Measurements from ENCODE around the gene MYMK.

The MYMK gene

DNA sequence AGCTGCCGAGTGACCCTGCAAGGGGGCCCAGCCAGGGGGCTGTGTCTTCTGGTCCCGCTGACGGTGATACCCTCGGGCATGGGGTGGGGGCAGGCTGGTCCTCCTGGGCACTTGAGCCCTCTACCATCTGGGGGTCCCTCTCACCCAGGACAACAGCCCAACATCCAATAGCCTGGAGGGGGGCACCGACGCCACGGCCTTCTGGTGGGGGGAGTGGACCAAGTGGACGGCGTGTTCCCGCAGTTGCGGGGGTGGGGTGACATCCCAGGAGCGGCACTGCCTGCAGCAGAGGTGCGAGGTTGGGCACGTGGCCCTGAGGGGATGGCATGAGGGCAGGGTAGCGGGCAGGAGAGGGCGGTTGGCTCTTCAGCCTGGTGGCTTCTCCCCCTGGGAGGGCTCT, 12.5 kb upstream of the MYMK start:
- no peak for DNase-seq (ENCODE audit: low spot score)
- H3K4me2 ChIP-seq (ENCODE audit: insufficient read depth, low read length, poor library complexity, severe bottlenecking) = no peak overlapping the region
- no peaks in the 10 kb centered on the region for H3K36me3 ChIP-seq (replicated peaks in 1 of 2; ENCODE audit: control insufficient read depth in 2 of 2, insufficient read depth in 2 of 2, low read length in 2 of 2)
- H4K91ac ChIP-seq (ENCODE audit: low read depth, low read length, poor library complexity) = peak overlapping the region; percentile 66
- peaks cover 0 to 62% (median 33%) of the 10 kb centered on the region in 3 experiments for H3K27me3 ChIP-seq (ENCODE audit: control insufficient read depth in 3 of 3, insufficient read depth in 3 of 3, low read depth in 1 of 3, low read length in 3 of 3)
- H3K18ac ChIP-seq (ENCODE audit: low read length) = no peak overlapping the region
- no peak overlapping the region for H3K27ac ChIP-seq (replicated peaks; ENCODE audit: low read length)
- no peak overlapping the region for H3K4ac ChIP-seq (ENCODE audit: low read length)
- H4K8ac ChIP-seq (ENCODE audit: low read depth, low read length) = no peak overlapping the region
- H2BK15ac ChIP-seq (ENCODE audit: low read length) = peak overlapping the region; percentile 50
- no peak overlapping the region for H3K4me3 ChIP-seq (ENCODE audit: low read length in 2 of 2)
- no CpG with 5 or more reads among the region's 16 CpGs for WGBS, 2 donors (ENCODE audit: extremely low coverage in 2 of 2, insufficient read length in 2 of 2, insufficient replicate concordance in 1 of 2)
- peaks cover 2% of the 10 kb centered on the region for H3K79me1 ChIP-seq (ENCODE audit: low read depth, low read length)
- no peaks in the 10 kb centered on the region for H3K9me3 ChIP-seq (replicated peaks in 1 of 2; ENCODE audit: control insufficient read depth in 2 of 2, insufficient read depth in 1 of 2, low read depth in 1 of 2, low read length in 2 of 2)
- no peak overlapping the region for H2BK12ac ChIP-seq (ENCODE audit: low read length)
- no peak overlapping the region for H2BK120ac ChIP-seq (ENCODE audit: low read depth, low read length)
- H2AFZ ChIP-seq (ENCODE audit: low read length) = no peak overlapping the region
- H2BK5ac ChIP-seq (ENCODE audit: low read length) = peak overlapping the region; percentile 0
- H2AK5ac ChIP-seq (ENCODE audit: low read depth, low read length) = peak overlapping the region; percentile 45
- peak overlapping the region; percentile 6 for H3K23ac ChIP-seq (ENCODE audit: low read depth, low read length, poor library complexity)
- no peak overlapping the region for H3K9ac ChIP-seq (ENCODE audit: low read depth, low read length, poor library complexity)
- peaks cover 15 to 31% of the 10 kb centered on the region in 2 donors for H3K4me1 ChIP-seq (ENCODE audit: control insufficient read depth in 2 of 2, insufficient read depth in 1 of 2, low read depth in 1 of 2, low read length in 2 of 2)
- H3K14ac ChIP-seq (ENCODE audit: low read length) = no peak overlapping the region

DNA sequence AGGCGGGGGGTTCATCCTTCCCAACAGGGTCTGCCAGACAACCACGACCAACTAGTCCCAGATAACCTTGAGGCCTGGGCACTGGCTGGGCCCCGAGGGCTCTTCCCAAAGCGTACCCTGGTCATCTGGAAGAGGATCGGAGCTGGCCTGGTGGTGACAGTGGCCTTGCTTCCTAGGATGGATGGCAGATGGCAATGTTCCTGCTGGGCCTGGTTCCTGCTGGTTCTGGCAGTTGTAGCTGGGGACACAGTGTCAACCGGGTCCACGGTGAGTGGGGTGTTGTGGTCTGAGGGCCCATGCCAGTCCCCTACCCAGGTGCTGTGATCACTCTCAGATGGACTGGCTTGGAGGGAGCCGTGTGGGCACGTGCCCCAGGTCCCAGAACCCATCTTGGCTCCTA, 11.8 kb upstream of the MYMK start:
- peak overlapping the region; percentile 91 for H2AK5ac ChIP-seq (ENCODE audit: low read depth, low read length)
- H3K9ac ChIP-seq (ENCODE audit: low read depth, low read length, poor library complexity) = peak overlapping the region; percentile 25
- peak overlapping the region; percentile 50 for H2BK15ac ChIP-seq (ENCODE audit: low read length)
- no peak overlapping the region for H3K27ac ChIP-seq (replicated peaks; ENCODE audit: low read length)
- peak overlapping the region; percentile 0 for H2BK5ac ChIP-seq (ENCODE audit: low read length)
- H2BK120ac ChIP-seq (ENCODE audit: low read depth, low read length) = peak overlapping the region; percentile 1
- H3K4me3 ChIP-seq (ENCODE audit: low read length in 2 of 2) = no peak overlapping the region
- no peak overlapping the region for H4K8ac ChIP-seq (ENCODE audit: low read depth, low read length)
- peaks cover 15 to 31% of the 10 kb centered on the region in 2 donors for H3K4me1 ChIP-seq (ENCODE audit: control insufficient read depth in 2 of 2, insufficient read depth in 1 of 2, low read depth in 1 of 2, low read length in 2 of 2)
- WGBS, 2 donors (ENCODE audit: extremely low coverage in 2 of 2, insufficient read length in 2 of 2, insufficient replicate concordance in 1 of 2) = no CpG with 5 or more reads among the region's 9 CpGs
- no peak for DNase-seq (ENCODE audit: low spot score)
- H4K91ac ChIP-seq (ENCODE audit: low read depth, low read length, poor library complexity) = no peak overlapping the region
- peaks cover 2% of the 10 kb centered on the region for H3K79me1 ChIP-seq (ENCODE audit: low read depth, low read length)
- no peak overlapping the region for H3K18ac ChIP-seq (ENCODE audit: low read length)
- peak overlapping the region; percentile 63 for H3K14ac ChIP-seq (ENCODE audit: low read length)
- peak overlapping the region; percentile 78 for H2BK12ac ChIP-seq (ENCODE audit: low read length)
- H3K4ac ChIP-seq (ENCODE audit: low read length) = no peak overlapping the region
- no peaks in the 10 kb centered on the region for H3K36me3 ChIP-seq (replicated peaks in 1 of 2; ENCODE audit: control insufficient read depth in 2 of 2, insufficient read depth in 2 of 2, low read length in 2 of 2)
- H3K9me3 ChIP-seq (replicated peaks in 1 of 2; ENCODE audit: control insufficient read depth in 2 of 2, insufficient read depth in 1 of 2, low read depth in 1 of 2, low read length in 2 of 2) = no peaks in the 10 kb centered on the region
- no peak overlapping the region for H2AFZ ChIP-seq (ENCODE audit: low read length)
- H3K23ac ChIP-seq (ENCODE audit: low read depth, low read length, poor library complexity) = no peak overlapping the region
- peaks cover 0 to 60% (median 33%) of the 10 kb centered on the region in 3 experiments for H3K27me3 ChIP-seq (ENCODE audit: control insufficient read depth in 3 of 3, insufficient read depth in 3 of 3, low read depth in 1 of 3, low read length in 3 of 3)
- no peak overlapping the region for H3K4me2 ChIP-seq (ENCODE audit: insufficient read depth, low read length, poor library complexity, severe bottlenecking)

DNA sequence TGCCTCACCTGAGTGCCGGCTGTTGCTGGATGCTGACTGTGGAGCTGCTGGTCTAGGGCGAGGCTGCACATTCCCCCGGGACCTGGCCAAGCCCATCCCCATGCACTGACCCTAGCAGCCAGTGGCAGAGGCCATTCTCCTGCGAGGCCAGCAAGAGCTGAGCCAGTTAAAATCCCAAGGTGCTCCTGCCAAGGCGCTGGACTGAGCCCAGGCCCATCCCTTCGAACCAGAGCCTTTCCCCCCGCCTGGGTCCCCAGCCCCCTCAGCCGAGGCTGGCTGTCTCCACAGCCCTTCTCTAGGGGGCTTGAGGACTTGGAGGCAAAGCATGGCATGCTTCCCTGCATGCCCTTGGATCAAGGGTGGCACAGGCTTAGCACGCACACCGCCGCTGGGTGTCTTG, 11.3 kb upstream of the MYMK start:
- Histone ChIP-seq H3K27ac (replicated peaks; ENCODE audit: low read length) (no peak overlapping the region), H2AK5ac (ENCODE audit: low read depth, low read length) (peak overlapping the region; percentile 91), H2BK12ac (ENCODE audit: low read length) (peak overlapping the region; percentile 73), H3K9me3 (replicated peaks in 1 of 2; ENCODE audit: control insufficient read depth in 2 of 2, insufficient read depth in 1 of 2, low read depth in 1 of 2, low read length in 2 of 2) (no peaks in the 10 kb centered on the region), H3K4me3 (ENCODE audit: low read length in 2 of 2) (no peak overlapping the region), H3K23ac (ENCODE audit: low read depth, low read length, poor library complexity) (no peak overlapping the region), H3K79me1 (ENCODE audit: low read depth, low read length) (peaks cover 2% of the 10 kb centered on the region), H3K18ac (ENCODE audit: low read length) (peak overlapping the region; percentile 1), H3K36me3 (replicated peaks in 1 of 2; ENCODE audit: control insufficient read depth in 2 of 2, insufficient read depth in 2 of 2, low read length in 2 of 2) (no peaks in the 10 kb centered on the region), H3K14ac (ENCODE audit: low read length) (no peak overlapping the region), H3K9ac (ENCODE audit: low read depth, low read length, poor library complexity) (peak overlapping the region; percentile 25), H2BK120ac (ENCODE audit: low read depth, low read length) (no peak overlapping the region), H2BK15ac (ENCODE audit: low read length) (peak overlapping the region; percentile 96), H4K91ac (ENCODE audit: low read depth, low read length, poor library complexity) (no peak overlapping the region), H2BK5ac (ENCODE audit: low read length) (peak overlapping the region; percentile 32), H3K4ac (ENCODE audit: low read length) (no peak overlapping the region), H3K4me2 (ENCODE audit: insufficient read depth, low read length, poor library complexity, severe bottlenecking) (no peak overlapping the region), H3K27me3 (ENCODE audit: control insufficient read depth in 3 of 3, insufficient read depth in 3 of 3, low read depth in 1 of 3, low read length in 3 of 3) (peaks cover 0 to 60% (median 33%) of the 10 kb centered on the region in 3 experiments), H2AFZ (ENCODE audit: low read length) (no peak overlapping the region), H3K4me1 (ENCODE audit: control insufficient read depth in 2 of 2, insufficient read depth in 1 of 2, low read depth in 1 of 2, low read length in 2 of 2) (peaks cover 15 to 31% of the 10 kb centered on the region in 2 donors), H4K8ac (ENCODE audit: low read depth, low read length) (no peak overlapping the region)
- no CpG with 5 or more reads among the region's 11 CpGs for WGBS, 2 donors (ENCODE audit: extremely low coverage in 2 of 2, insufficient read length in 2 of 2, insufficient replicate concordance in 1 of 2)
- no peak for DNase-seq (ENCODE audit: low spot score)

DNA sequence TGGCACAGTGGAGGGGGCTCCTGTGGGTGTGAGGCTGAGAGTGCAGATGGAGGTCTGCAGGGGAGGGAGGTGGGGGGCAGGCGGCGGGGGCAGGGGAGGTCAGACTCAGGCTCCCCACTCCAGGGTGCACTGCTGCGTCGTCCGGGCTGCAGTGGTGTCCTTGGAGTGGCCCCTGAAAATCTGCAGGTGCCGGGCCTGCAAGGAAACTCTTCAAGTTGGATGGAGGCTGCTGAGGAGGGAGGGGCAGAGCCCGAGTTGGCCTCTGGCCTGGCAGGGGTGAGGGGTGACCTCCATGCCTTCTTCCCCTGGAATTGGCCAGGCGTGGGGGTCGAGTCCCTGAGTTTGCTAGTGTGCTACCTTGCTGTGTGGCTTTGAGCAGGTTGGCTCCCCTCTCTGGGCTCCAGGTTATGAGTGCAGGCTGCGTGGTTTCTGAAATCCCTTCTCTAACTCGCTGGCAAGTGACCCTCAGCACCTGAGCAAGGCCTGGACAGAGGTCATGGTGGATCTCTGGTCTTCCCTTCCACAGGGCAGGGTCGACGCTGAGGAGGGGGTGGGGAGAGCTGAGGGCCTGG, 10.6 kb upstream of the MYMK start:
- H4K91ac ChIP-seq (ENCODE audit: low read depth, low read length, poor library complexity) = no peak overlapping the region
- no peak overlapping the region for H3K4me2 ChIP-seq (ENCODE audit: insufficient read depth, low read length, poor library complexity, severe bottlenecking)
- H3K4me1 ChIP-seq (ENCODE audit: control insufficient read depth in 2 of 2, insufficient read depth in 1 of 2, low read depth in 1 of 2, low read length in 2 of 2) = peaks cover 15 to 25% of the 10 kb centered on the region in 2 donors
- peak overlapping the region; percentile 91 for H2AK5ac ChIP-seq (ENCODE audit: low read depth, low read length)
- H2BK15ac ChIP-seq (ENCODE audit: low read length) = peak overlapping the region; percentile 99
- peak overlapping the region; percentile 95 for H3K18ac ChIP-seq (ENCODE audit: low read length)
- no peak overlapping the region for H3K23ac ChIP-seq (ENCODE audit: low read depth, low read length, poor library complexity)
- H4K8ac ChIP-seq (ENCODE audit: low read depth, low read length) = no peak overlapping the region
- H2BK5ac ChIP-seq (ENCODE audit: low read length) = peak overlapping the region; percentile 32
- no peak overlapping the region for H3K4ac ChIP-seq (ENCODE audit: low read length)
- no peak overlapping the region for H3K27ac ChIP-seq (replicated peaks; ENCODE audit: low read length)
- H3K36me3 ChIP-seq (replicated peaks in 1 of 2; ENCODE audit: control insufficient read depth in 2 of 2, insufficient read depth in 2 of 2, low read length in 2 of 2) = no peaks in the 10 kb centered on the region
- no peak overlapping the region for H2BK12ac ChIP-seq (ENCODE audit: low read length)
- WGBS, 2 donors (ENCODE audit: extremely low coverage in 2 of 2, insufficient read length in 2 of 2, insufficient replicate concordance in 1 of 2) = no CpG with 5 or more reads among the region's 13 CpGs
- H2AFZ ChIP-seq (ENCODE audit: low read length) = no peak overlapping the region
- H3K9ac ChIP-seq (ENCODE audit: low read depth, low read length, poor library complexity) = no peak overlapping the region
- no peak for DNase-seq (ENCODE audit: low spot score)
- no peak overlapping the region for H2BK120ac ChIP-seq (ENCODE audit: low read depth, low read length)
- H3K4me3 ChIP-seq (ENCODE audit: low read length in 2 of 2) = no peak overlapping the region
- peaks cover 0 to 66% (median 31%) of the 10 kb centered on the region in 3 experiments for H3K27me3 ChIP-seq (ENCODE audit: control insufficient read depth in 3 of 3, insufficient read depth in 3 of 3, low read depth in 1 of 3, low read length in 3 of 3)
- no peak overlapping the region for H3K14ac ChIP-seq (ENCODE audit: low read length)
- H3K79me1 ChIP-seq (ENCODE audit: low read depth, low read length) = peaks cover 2% of the 10 kb centered on the region
- no peaks in the 10 kb centered on the region for H3K9me3 ChIP-seq (replicated peaks in 1 of 2; ENCODE audit: control insufficient read depth in 2 of 2, insufficient read depth in 1 of 2, low read depth in 1 of 2, low read length in 2 of 2)
